GM23338 (cell line): ENCODE measurements around the gene ATP4B. TPM values are rescaled to one million over a fixed set of nuclear protein-coding genes. Genes with fewer than 3 reads are reported as not detected.
A peak's percentile ranks its signal among the peaks of the same experiment; 100 is the strongest.
"Not testable (repeated sequence)": the region's sequence is repeated elsewhere in the genome, so short reads cannot be mapped to it uniquely, and the experiment has no call there.

Experiments used
- ATAC-seq: fragments of 200-7000 bp; cut with Tn5 transposase; 3 replicates; pipeline ENCODE4 v1.9.1; 2020
- DNase-seq: peaks from one replicate; pipeline ENCODE4 v3.0.0-alpha.2; 2015; ENCODE audit warnings: low spot score
- H2AFZ ChIP-seq: fragments of 200-600 bp; sonication (generic); 2 replicates; pipeline ENCODE4 v1.8.0; 2016; ENCODE audit warnings: antibody characterized with exemption, mild to moderate bottlenecking, moderate library complexity
- H3F3A ChIP-seq: fragments of 200-600 bp; sonication (generic); replicated peaks from 2 replicates; pipeline ENCODE4 v1.8.0; 2017; ENCODE audit warnings: antibody characterized with exemption, mixed run types, low read depth
- H3K27ac ChIP-seq: fragments of 200-600 bp; sonication (generic); 2 replicates; pipeline ENCODE4 v1.6.1; 2016; ENCODE audit warnings: low read depth
- H3K27me3 ChIP-seq: fragments of 200-600 bp; sonication (generic); 2 replicates; pipeline ENCODE4 v1.8.0; 2016; ENCODE audit warnings: mild to moderate bottlenecking, mixed run types, moderate library complexity; ENCODE audit not compliant: insufficient read depth
- H3K36me3 ChIP-seq: fragments of 200-600 bp; sonication (generic); 2 replicates; pipeline ENCODE4 v1.8.0; 2016; ENCODE audit warnings: mild to moderate bottlenecking; ENCODE audit not compliant: insufficient read depth
- H3K4me1 ChIP-seq: fragments of 200-600 bp; sonication (generic); 2 replicates; pipeline ENCODE4 v1.8.0; 2016; ENCODE audit warnings: mild to moderate bottlenecking, moderate library complexity; ENCODE audit not compliant: insufficient read depth
- H3K4me2 ChIP-seq: fragments of 200-600 bp; sonication (generic); 2 replicates; pipeline ENCODE4 v1.7.1; 2017; ENCODE audit warnings: mixed run types
- H3K4me3 ChIP-seq: fragments of 200-600 bp; sonication (generic); 2 replicates; pipeline ENCODE4 v1.6.1; 2016; ENCODE audit warnings: mixed run types
- H3K79me2 ChIP-seq: fragments of 200-600 bp; sonication (generic); replicated peaks from 2 replicates; pipeline ENCODE4 v1.8.0; 2017; ENCODE audit warnings: mild to moderate bottlenecking; ENCODE audit not compliant: insufficient read depth
- H3K9me2 ChIP-seq: fragments of 200-600 bp; sonication (generic); 2 replicates; pipeline ENCODE4 v1.8.0; 2017; ENCODE audit not compliant: insufficient read depth
- H4K20me1 ChIP-seq: fragments of 200-600 bp; sonication (generic); replicated peaks from 2 replicates; pipeline ENCODE4 v1.8.0; 2017; ENCODE audit warnings: mild to moderate bottlenecking; ENCODE audit not compliant: insufficient read depth
- H3K27ac Mint-ChIP-seq: 2 replicates; pipeline ENCODE4 v1.8.0; 2020; ENCODE audit warnings: inconsistent platforms, mild to moderate bottlenecking, moderate library complexity, mixed read lengths
- H3K27me3 Mint-ChIP-seq: 3 replicates; pipeline ENCODE4 v1.8.0; 2022; ENCODE audit warnings: low read depth, mild to moderate bottlenecking, moderate library complexity, mixed read lengths, inconsistent platforms; ENCODE audit not compliant: insufficient read depth, poor library complexity
- H3K36me3 Mint-ChIP-seq: 3 replicates; pipeline ENCODE4 v1.8.0; 2021; ENCODE audit warnings: low read depth, mild to moderate bottlenecking, inconsistent platforms, moderate library complexity, mixed read lengths
- H3K4me1 Mint-ChIP-seq: 3 replicates; pipeline ENCODE4 v1.8.0; 2020; ENCODE audit warnings: mild to moderate bottlenecking, inconsistent platforms, mixed read lengths
- H3K4me3 Mint-ChIP-seq: 3 replicates; pipeline ENCODE4 v1.8.0; 2021; ENCODE audit warnings: moderate library complexity, mild to moderate bottlenecking, inconsistent platforms, mixed read lengths
- H3K9me3 Mint-ChIP-seq: 3 replicates; pipeline ENCODE4 v1.8.0; 2020; ENCODE audit warnings: moderate library complexity, mild to moderate bottlenecking, inconsistent platforms, mixed read lengths
- CREB1 ChIP-seq: fragments of 250-450 bp; sonication (Bioruptor Pico); IDR thresholded peaks from 2 replicates; pipeline ENCODE4 v1.5.0; 2020; ENCODE audit warnings: low read depth, mild to moderate bottlenecking, moderate library complexity
- EZH2 ChIP-seq: fragments of 200-600 bp; sonication (generic); IDR thresholded peaks from one replicate; pipeline ENCODE4 v1.8.0; 2017; ENCODE audit warnings: antibody characterized with exemption, mild to moderate bottlenecking, low read depth; ENCODE audit not compliant: unreplicated experiment
- NANOG ChIP-seq: IDR thresholded peaks from 2 replicates; pipeline ENCODE4 v1.6.1; 2016; ENCODE audit warnings: antibody characterized with exemption, borderline replicate concordance
- POLR2AphosphoS5 ChIP-seq: IDR thresholded peaks from 2 replicates; pipeline ENCODE4 v1.6.1; 2016; ENCODE audit warnings: antibody characterized with exemption, low read depth
- STAT1 ChIP-seq: IDR thresholded peaks from one replicate; pipeline ENCODE4 v1.6.1; 2016; ENCODE audit warnings: antibody characterized with exemption; ENCODE audit not compliant: unreplicated experiment
- ZNF114 ChIP-seq: fragments of 250-450 bp; sonication (Bioruptor Pico); IDR thresholded peaks from 2 replicates; pipeline ENCODE4 v1.5.0; 2020; ENCODE audit warnings: mild to moderate bottlenecking, moderate library complexity
- polyA plus RNA-seq: library from polyadenylated mRNA; unstranded; fragments of >200 nt; fragmentation: Nextera tagmentation; extraction: Ambion mirVana; gene quantifications from 2 replicates; pipeline ENCODE4 v1.2.1, GENCODE V29; 2016
- total RNA-seq: library from RNA; depleted of rRNA; stranded (reverse); fragments of >200 nt; shearing (Covaris generic); gene quantifications from 2 replicates; pipeline ENCODE4 v1.2.3, GENCODE V29; 2014
- TF ChIP-seq, protein P1 (sequence below): IDR thresholded peaks from 2 replicates; pipeline ENCODE4 v1.6.1; 2016; ENCODE audit warnings: antibody characterized with exemption
- TF ChIP-seq, protein P2 (sequence below), 2 experiments: fragments of 200-600 bp in 1 of 2; sonication (generic) in 1 of 2; conservative IDR thresholded peaks; 2 replicates each; pipeline versions ENCODE4 v1.5.1 to v1.6.1; 2016 to 2017; ENCODE audit warnings: antibody characterized with exemption in 2 of 2, low read depth in 2 of 2, mild to moderate bottlenecking in 2 of 2, moderate library complexity in 1 of 2
- TF ChIP-seq, protein P3 (sequence below): fragments of 250-450 bp; sonication (Bioruptor Pico); IDR thresholded peaks from 2 replicates; pipeline ENCODE4 v1.5.0; 2020; ENCODE audit warnings: mild to moderate bottlenecking, moderate library complexity

Gene ATP4B
- total and polyA plus RNA-seq, 2 experiments from 2014 or later: not detected

DNA sequence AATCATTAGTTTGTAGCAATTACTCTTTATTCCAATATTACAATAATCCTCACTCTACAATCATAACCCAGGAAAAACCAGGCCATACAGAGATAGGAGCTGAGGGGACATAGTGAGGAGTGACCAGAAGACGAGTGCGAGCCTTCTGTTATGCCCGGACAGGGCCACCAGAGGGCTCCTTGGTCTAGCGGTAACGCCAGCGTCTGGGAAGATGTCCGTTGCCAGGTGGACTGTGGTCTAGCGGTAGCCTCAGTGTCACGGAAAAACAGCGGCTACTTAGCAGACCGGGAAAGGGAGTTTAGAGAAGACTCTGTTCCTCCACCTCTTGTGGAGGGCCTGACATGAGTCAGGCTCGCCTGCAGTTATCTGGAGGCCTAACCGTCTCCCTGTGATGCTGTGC is 36.5 kb downstream of the ATP4B start:
- not testable (repeated sequence) for ATAC-seq
- H3K9me3 Mint-ChIP-seq: peaks cover 19% of the 10 kb centered on the region
- H3F3A ChIP-seq: peaks cover 11% of the 10 kb centered on the region; the same call in 1 of the 2 replicates

DNA sequence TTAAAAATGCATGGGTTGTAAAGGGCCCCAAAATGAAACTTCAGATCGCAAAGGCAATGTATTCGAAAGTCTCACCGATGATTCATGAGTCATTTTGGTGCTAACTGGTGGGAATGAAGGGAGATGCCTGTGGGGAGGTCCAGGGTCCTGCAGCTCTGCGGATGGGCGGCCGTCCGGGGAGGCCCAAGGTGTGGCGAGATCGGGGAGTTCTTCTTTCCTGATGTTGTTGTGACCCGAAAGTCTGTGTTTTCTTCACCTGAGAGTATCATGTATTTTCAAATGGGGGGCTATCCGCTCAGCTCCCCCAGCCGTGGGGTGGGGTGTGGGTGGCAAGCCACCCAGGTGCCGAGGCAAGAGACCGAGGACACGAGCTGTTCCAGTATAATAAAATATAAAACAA is 37.0 kb downstream of the ATP4B start:
- no peak overlapping the region for H3K27ac Mint-ChIP-seq
- H3K4me1 ChIP-seq: peaks cover 10% of the 10 kb centered on the region; the same call in 1 of the 2 replicates
- peaks cover 8% of the 10 kb centered on the region for H4K20me1 ChIP-seq
- no peak overlapping the region for H3K4me3 Mint-ChIP-seq
- H3K36me3 ChIP-seq: no peaks in the 10 kb centered on the region; the same call in 1 of the 2 replicates
- H3K4me3 ChIP-seq: no peak overlapping the region
- H3K27me3 Mint-ChIP-seq: peaks cover 13% of the 10 kb centered on the region
- DNase-seq (no peak), ATAC-seq (no peak)
- H3F3A ChIP-seq: peaks cover 11% of the 10 kb centered on the region; the same call in 1 of the 2 replicates
- H3K27me3 ChIP-seq: no peaks in the 10 kb centered on the region
- peaks cover 23% of the 10 kb centered on the region for H3K4me1 Mint-ChIP-seq
- no peak overlapping the region for H3K27ac ChIP-seq
- no peaks in the 10 kb centered on the region for H3K9me2 ChIP-seq
- H3K9me3 Mint-ChIP-seq: peaks cover 18% of the 10 kb centered on the region
- no peak overlapping the region for H3K4me2 ChIP-seq
- H2AFZ ChIP-seq: no peak overlapping the region
- H3K79me2 ChIP-seq: peaks cover 34% of the 10 kb centered on the region
- H3K36me3 Mint-ChIP-seq: peaks cover 52% of the 10 kb centered on the region
- no peak for TF ChIP-seq POLR2AphosphoS5
- TF ChIP-seq ZNF114: no peak
- TF ChIP-seq STAT1: no peak
- TF ChIP-seq CREB1 (CRISPR knock-in tag): no peak
- TF ChIP-seq, protein P1, sequence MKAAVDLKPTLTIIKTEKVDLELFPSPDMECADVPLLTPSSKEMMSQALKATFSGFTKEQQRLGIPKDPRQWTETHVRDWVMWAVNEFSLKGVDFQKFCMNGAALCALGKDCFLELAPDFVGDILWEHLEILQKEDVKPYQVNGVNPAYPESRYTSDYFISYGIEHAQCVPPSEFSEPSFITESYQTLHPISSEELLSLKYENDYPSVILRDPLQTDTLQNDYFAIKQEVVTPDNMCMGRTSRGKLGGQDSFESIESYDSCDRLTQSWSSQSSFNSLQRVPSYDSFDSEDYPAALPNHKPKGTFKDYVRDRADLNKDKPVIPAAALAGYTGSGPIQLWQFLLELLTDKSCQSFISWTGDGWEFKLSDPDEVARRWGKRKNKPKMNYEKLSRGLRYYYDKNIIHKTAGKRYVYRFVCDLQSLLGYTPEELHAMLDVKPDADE: no peak
- TF ChIP-seq, protein P2, sequence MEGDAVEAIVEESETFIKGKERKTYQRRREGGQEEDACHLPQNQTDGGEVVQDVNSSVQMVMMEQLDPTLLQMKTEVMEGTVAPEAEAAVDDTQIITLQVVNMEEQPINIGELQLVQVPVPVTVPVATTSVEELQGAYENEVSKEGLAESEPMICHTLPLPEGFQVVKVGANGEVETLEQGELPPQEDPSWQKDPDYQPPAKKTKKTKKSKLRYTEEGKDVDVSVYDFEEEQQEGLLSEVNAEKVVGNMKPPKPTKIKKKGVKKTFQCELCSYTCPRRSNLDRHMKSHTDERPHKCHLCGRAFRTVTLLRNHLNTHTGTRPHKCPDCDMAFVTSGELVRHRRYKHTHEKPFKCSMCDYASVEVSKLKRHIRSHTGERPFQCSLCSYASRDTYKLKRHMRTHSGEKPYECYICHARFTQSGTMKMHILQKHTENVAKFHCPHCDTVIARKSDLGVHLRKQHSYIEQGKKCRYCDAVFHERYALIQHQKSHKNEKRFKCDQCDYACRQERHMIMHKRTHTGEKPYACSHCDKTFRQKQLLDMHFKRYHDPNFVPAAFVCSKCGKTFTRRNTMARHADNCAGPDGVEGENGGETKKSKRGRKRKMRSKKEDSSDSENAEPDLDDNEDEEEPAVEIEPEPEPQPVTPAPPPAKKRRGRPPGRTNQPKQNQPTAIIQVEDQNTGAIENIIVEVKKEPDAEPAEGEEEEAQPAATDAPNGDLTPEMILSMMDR (conservative IDR thresholded peaks at IDR 0.05; ENCODE audit: low read depth in 2 of 2): no peak
- no peak for TF ChIP-seq EZH2
- TF ChIP-seq, protein P3, sequence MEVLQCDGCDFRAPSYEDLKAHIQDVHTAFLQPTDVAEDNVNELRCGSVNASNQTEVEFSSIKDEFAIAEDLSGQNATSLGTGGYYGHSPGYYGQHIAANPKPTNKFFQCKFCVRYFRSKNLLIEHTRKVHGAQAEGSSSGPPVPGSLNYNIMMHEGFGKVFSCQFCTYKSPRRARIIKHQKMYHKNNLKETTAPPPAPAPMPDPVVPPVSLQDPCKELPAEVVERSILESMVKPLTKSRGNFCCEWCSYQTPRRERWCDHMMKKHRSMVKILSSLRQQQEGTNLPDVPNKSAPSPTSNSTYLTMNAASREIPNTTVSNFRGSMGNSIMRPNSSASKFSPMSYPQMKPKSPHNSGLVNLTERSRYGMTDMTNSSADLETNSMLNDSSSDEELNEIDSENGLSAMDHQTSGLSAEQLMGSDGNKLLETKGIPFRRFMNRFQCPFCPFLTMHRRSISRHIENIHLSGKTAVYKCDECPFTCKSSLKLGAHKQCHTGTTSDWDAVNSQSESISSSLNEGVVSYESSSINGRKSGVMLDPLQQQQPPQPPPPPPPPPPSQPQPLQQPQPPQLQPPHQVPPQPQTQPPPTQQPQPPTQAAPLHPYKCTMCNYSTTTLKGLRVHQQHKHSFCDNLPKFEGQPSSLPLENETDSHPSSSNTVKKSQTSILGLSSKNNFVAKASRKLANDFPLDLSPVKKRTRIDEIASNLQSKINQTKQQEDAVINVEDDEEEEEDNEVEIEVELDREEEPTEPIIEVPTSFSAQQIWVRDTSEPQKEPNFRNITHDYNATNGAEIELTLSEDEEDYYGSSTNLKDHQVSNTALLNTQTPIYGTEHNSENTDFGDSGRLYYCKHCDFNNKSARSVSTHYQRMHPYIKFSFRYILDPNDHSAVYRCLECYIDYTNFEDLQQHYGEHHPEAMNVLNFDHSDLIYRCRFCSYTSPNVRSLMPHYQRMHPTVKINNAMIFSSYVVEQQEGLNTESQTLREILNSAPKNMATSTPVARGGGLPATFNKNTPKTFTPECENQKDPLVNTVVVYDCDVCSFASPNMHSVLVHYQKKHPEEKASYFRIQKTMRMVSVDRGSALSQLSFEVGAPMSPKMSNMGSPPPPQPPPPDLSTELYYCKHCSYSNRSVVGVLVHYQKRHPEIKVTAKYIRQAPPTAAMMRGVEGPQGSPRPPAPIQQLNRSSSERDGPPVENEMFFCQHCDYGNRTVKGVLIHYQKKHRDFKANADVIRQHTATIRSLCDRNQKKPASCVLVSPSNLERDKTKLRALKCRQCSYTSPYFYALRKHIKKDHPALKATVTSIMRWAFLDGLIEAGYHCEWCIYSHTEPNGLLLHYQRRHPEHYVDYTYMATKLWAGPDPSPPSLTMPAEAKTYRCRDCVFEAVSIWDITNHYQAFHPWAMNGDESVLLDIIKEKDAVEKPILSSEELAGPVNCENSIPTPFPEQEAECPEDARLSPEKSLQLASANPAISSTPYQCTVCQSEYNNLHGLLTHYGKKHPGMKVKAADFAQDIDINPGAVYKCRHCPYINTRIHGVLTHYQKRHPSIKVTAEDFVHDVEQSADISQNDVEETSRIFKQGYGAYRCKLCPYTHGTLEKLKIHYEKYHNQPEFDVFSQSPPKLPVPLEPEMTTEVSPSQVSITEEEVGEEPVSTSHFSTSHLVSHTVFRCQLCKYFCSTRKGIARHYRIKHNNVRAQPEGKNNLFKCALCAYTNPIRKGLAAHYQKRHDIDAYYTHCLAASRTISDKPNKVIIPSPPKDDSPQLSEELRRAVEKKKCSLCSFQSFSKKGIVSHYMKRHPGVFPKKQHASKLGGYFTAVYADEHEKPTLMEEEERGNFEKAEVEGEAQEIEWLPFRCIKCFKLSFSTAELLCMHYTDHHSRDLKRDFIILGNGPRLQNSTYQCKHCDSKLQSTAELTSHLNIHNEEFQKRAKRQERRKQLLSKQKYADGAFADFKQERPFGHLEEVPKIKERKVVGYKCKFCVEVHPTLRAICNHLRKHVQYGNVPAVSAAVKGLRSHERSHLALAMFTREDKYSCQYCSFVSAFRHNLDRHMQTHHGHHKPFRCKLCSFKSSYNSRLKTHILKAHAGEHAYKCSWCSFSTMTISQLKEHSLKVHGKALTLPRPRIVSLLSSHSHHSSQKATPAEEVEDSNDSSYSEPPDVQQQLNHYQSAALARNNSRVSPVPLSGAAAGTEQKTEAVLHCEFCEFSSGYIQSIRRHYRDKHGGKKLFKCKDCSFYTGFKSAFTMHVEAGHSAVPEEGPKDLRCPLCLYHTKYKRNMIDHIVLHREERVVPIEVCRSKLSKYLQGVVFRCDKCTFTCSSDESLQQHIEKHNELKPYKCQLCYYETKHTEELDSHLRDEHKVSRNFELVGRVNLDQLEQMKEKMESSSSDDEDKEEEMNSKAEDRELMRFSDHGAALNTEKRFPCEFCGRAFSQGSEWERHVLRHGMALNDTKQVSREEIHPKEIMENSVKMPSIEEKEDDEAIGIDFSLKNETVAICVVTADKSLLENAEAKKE (CRISPR knock-in tag): no peak
- TF ChIP-seq NANOG: no peak

More for the DNA sequence above, 36.5 kb downstream of the ATP4B start:
- H3K4me2 ChIP-seq, H3K27ac Mint-ChIP-seq, H3K4me1 ChIP-seq, H3K4me3 ChIP-seq, H3K36me3 ChIP-seq, H3K27me3 ChIP-seq, H3K27ac ChIP-seq, H3K9me2 ChIP-seq, H3K4me3 Mint-ChIP-seq, H2AFZ ChIP-seq, H4K20me1 ChIP-seq: not testable (repeated sequence)
- DNase-seq: peak; percentile 58
- H3K79me2 ChIP-seq: peaks cover 38% of the 10 kb centered on the region
- TF ChIP-seq, protein P2 (conservative IDR thresholded peaks at IDR 0.05; ENCODE audit: low read depth in 2 of 2): peak; percentile 58 to 60
- Mint-ChIP-seq H3K4me1 (peaks cover 18% of the 10 kb centered on the region), H3K36me3 (peaks cover 57% of the 10 kb centered on the region), H3K27me3 (peaks cover 17% of the 10 kb centered on the region)
